Pons (tissue), 1 donor: ENCODE data around the gene SESTD1.

Source experiments
- DNase-seq: peaks from one replicate; pipeline ENCODE4 v3.0.0-alpha.2; 2016; ENCODE audit warnings: low spot score

The SESTD1 gene

GRCh38 chr2:179191110-179191509 is 73.5 kb downstream of the SESTD1 start:
- no peak for DNase-seq

GRCh38 chr2:179186126-179186525 is 78.5 kb downstream of the SESTD1 start:
- no peak for DNase-seq

- DNase-seq: no peak
Measured at GRCh38 chr2:179184610-179185009, 80.0 kb downstream of the SESTD1 start.

- DNase-seq: no peak
Measured at GRCh38 chr2:179181002-179181401, 83.6 kb downstream of the SESTD1 start.

GRCh38 chr2:179180242-179180641 is 84.4 kb downstream of the SESTD1 start:
- DNase-seq: no peak

- no peak for DNase-seq
Measured at GRCh38 chr2:179179719-179180118, 84.9 kb downstream of the SESTD1 start.

GRCh38 chr2:179177694-179178093 is 86.9 kb downstream of the SESTD1 start:
- peak; percentile 72 for DNase-seq

GRCh38 chr2:179174240-179174639 is 90.4 kb downstream of the SESTD1 start:
- DNase-seq: no peak

- no peak for DNase-seq
Measured at GRCh38 chr2:179172894-179173293, 91.7 kb downstream of the SESTD1 start.

GRCh38 chr2:179171371-179171770 is 93.3 kb downstream of the SESTD1 start:
- no peak for DNase-seq

GRCh38 chr2:179170901-179171300 is 93.7 kb downstream of the SESTD1 start:
- no peak for DNase-seq

GRCh38 chr2:179165356-179166000 is 99.2 kb downstream of the SESTD1 start:
- DNase-seq: no peak

- DNase-seq: no peak
Measured at GRCh38 chr2:179141206-179141605, 123.4 kb downstream of the SESTD1 start.

- no peak for DNase-seq
Measured at GRCh38 chr2:179140571-179140970, 124.1 kb downstream of the SESTD1 start.

- no peak for DNase-seq
Measured at GRCh38 chr2:179139506-179139905, 125.1 kb downstream of the SESTD1 start.

- DNase-seq: no peak
Measured at GRCh38 chr2:179137200-179137759, 127.4 kb downstream of the SESTD1 start.

GRCh38 chr2:179133016-179133415 is 131.6 kb downstream of the SESTD1 start:
- no peak for DNase-seq

GRCh38 chr2:179132076-179132475 is 132.6 kb downstream of the SESTD1 start:
- DNase-seq: no peak

- no peak for DNase-seq
Measured at GRCh38 chr2:179130560-179130959, 134.1 kb downstream of the SESTD1 start.

GRCh38 chr2:179129574-179130238 is 134.9 kb downstream of the SESTD1 start:
- DNase-seq: peak; percentile 41

- no peak for DNase-seq
Measured at GRCh38 chr2:179125404-179125803, 139.2 kb downstream of the SESTD1 start.

- DNase-seq: no peak
Measured at GRCh38 chr2:179124282-179124681, 140.3 kb downstream of the SESTD1 start.

- DNase-seq: no peak
Measured at GRCh38 chr2:179123272-179123662, 141.4 kb downstream of the SESTD1 start.

- no peak for DNase-seq
Measured at GRCh38 chr2:179107737-179108136, 156.9 kb downstream of the SESTD1 start.
